Upper lobe of left lung (tissue), 6 donors: ENCODE data around the gene ZFR2. TPM values are rescaled to one million over a fixed set of nuclear protein-coding genes. Genes with fewer than 3 reads are reported as not detected.

Source experiments
- ATAC-seq, 2 donors: fragments of 200-7000 bp; cut with Tn5 transposase; one replicate each; pipeline ENCODE4 v1.9.1; 2022; ENCODE audit warnings: mild to moderate bottlenecking in 2 of 2, moderate library complexity in 2 of 2; ENCODE audit not compliant: low FRiP score in 2 of 2
- DNase-seq, 2 donors: peaks; one replicate each; pipeline ENCODE4 v3.0.0-alpha.2; 2019 to 2020
- H3K27ac ChIP-seq, 4 donors: fragments of 200-600 bp; sonication (generic); one replicate each; pipeline ENCODE4 v1.5.1; 2016 to 2019
- H3K27me3 ChIP-seq, 4 donors: fragments of 200-600 bp; sonication (generic); one replicate each; pipeline ENCODE4 v1.5.1; 2017 to 2019
- H3K36me3 ChIP-seq, 4 donors: fragments of 200-600 bp; sonication (generic); one replicate each; pipeline ENCODE4 v1.5.1; 2016 to 2019
- H3K4me1 ChIP-seq, 4 donors: fragments of 200-600 bp; sonication (generic); one replicate each; pipeline ENCODE4 v1.5.1; 2018 to 2019
- H3K4me3 ChIP-seq, 4 donors: fragments of 200-600 bp; sonication (generic); one replicate each; pipeline ENCODE4 v1.5.1; 2017 to 2019; ENCODE audit warnings: mild to moderate bottlenecking in 2 of 4, moderate library complexity in 1 of 4
- H3K9me3 ChIP-seq, 4 donors: fragments of 200-600 bp; sonication (generic); one replicate each; pipeline ENCODE4 v1.5.1; 2018 to 2019
- CTCF ChIP-seq, 6 experiments: fragments of 450-650 bp in 4 of 6; fragments of 200-600 bp in 2 of 6; sonication (generic) in 2 of 6; IDR thresholded peaks; one replicate each; pipeline ENCODE4 v1.5.1; 2016 to 2019; ENCODE audit warnings: antibody characterized with exemption in 6 of 6
- EP300 ChIP-seq, 4 donors: sonication (generic); formaldehyde crosslinking; IDR thresholded peaks; one replicate each; pipeline ENCODE4 v1.5.1; 2017; ENCODE audit warnings: antibody characterized with exemption in 4 of 4, control low read depth in 2 of 4
- POLR2A ChIP-seq, 4 donors: fragments of 450-650 bp; IDR thresholded peaks; one replicate each; pipeline ENCODE4 v1.5.1; 2016 to 2017; ENCODE audit warnings: antibody characterized with exemption in 4 of 4, mild to moderate bottlenecking in 2 of 4
- POLR2AphosphoS5 ChIP-seq, 2 donors: sonication (generic); formaldehyde crosslinking; IDR thresholded peaks; one replicate each; pipeline ENCODE4 v1.5.1; 2017; ENCODE audit warnings: antibody characterized with exemption in 2 of 2
- WGBS, 2 donors: methylation state at CpG; one replicate each; pipeline ENCODE4 v1.1.5; 2017 to 2018; 5-methylcytosine and 5-hydroxymethylcytosine counted together
- total RNA-seq, 6 donors: library from RNA; depleted of rRNA in 4 of 6; stranded (reverse); fragments of >200 nt in 4 of 6; gene quantifications; one replicate each; pipeline versions ENCODE4 v1.1.0 to v1.2.1, GENCODE V29; 2016 to 2021
- donor health status: DM: no; HTN: no; CAD: no; lungs with moderate emphysema.
- donor health status: DM: no; HTN: yes; CAD: no; lungs with severe emphysema.

Gene ZFR2
- total RNA-seq, 6 donors from 2014 or later, result 0.11 to 4.2 (median 0.30) TPM; not detected in 3

DNA sequence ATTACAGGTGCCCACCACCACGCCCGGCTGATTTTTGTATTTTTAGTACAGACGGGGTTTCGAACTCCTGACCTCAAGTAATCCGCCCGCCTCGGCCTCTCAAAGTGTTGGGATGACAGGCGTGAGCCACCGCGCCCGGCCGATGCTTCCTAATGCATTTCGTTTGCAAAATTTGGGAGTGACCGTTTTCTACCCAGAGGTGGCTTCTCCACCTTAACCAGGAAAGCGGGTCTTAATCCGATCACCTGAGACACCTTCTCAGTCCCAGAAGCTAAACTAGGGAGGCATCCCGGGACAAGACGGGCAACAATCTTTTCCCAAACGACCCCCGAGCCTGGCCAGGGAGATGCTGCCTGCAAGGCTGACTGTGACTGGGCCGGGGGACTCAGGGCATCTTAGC is 67.8 kb downstream of the ZFR2 start:
- Histone ChIP-seq H3K4me3 (peak overlapping the region in 3 of 4 donors; percentile 29 to 36 (median 29)), H3K27ac (peak overlapping the region in 1 of 4 donors; percentile 22), H3K4me1 (peaks cover 10 to 24% (median 15%) of the 10 kb centered on the region in 4 donors), H3K36me3 (no peaks in the 10 kb centered on the region), H3K27me3 (peaks cover 0 to 14% (median 5%) of the 10 kb centered on the region in 4 donors), H3K9me3 (peaks cover 0 to 6% (median 3%) of the 10 kb centered on the region in 4 donors)
- no peak for DNase-seq
- no peak for ATAC-seq
- TF ChIP-seq POLR2A (IDR thresholded peaks at IDR 0.05) (no peak), CTCF (IDR thresholded peaks at IDR 0.05) (no peak), EP300 (IDR thresholded peaks at IDR 0.05) (no peak), POLR2AphosphoS5 (IDR thresholded peaks at IDR 0.05) (no peak)
- WGBS, 2 donors, result 44 to 59% methylated on average over 17 of the region's 21 CpGs

- no peak overlapping the region for H3K4me3 ChIP-seq
- H3K9me3 ChIP-seq, result peaks cover 0 to 7% (median 3%) of the 10 kb centered on the region in 4 donors
- peaks cover 10 to 24% (median 15%) of the 10 kb centered on the region in 4 donors for H3K4me1 ChIP-seq
- 61 to 66% methylated on average over 6 of the region's 6 CpGs for WGBS, 2 donors
- H3K27ac ChIP-seq, result no peak overlapping the region
- no peak for ATAC-seq
- TF ChIP-seq POLR2A (IDR thresholded peaks at IDR 0.05), result no peak
- TF ChIP-seq EP300 (IDR thresholded peaks at IDR 0.05), result no peak
- TF ChIP-seq CTCF (IDR thresholded peaks at IDR 0.05), result no peak
- no peak for TF ChIP-seq POLR2AphosphoS5 (IDR thresholded peaks at IDR 0.05)
- peaks cover 0 to 14% (median 5%) of the 10 kb centered on the region in 4 donors for H3K27me3 ChIP-seq
- H3K36me3 ChIP-seq, result no peaks in the 10 kb centered on the region
- DNase-seq, result no peak
Measured at GRCh38 chr19:3798137-3798536, 70.7 kb downstream of the ZFR2 start.

DNA sequence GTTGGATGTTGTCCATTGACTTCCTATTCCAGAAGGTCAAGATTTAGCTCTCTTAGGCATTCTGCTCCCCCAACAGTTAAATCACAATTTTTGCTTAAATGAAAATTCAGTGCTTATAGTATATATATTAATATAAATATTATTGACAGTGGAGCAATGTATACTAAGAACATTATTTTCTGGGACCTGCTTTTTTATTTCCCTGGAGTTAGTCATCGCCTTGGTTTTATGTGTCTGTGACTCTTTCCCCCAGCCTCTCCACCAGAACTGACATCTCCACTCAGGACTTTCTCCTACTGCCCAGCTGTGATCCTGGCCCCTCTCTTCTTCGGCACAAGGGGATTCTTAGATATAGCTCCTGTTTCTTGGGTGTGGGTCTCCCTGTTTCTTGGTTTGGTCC is 72.5 kb downstream of the ZFR2 start:
- peaks cover 4 to 15% (median 8%) of the 10 kb centered on the region in 4 donors for H3K4me1 ChIP-seq
- no peak overlapping the region for H3K4me3 ChIP-seq

GRCh38 chr19:3793799-3794198 is 75.0 kb downstream of the ZFR2 start:
- Histone ChIP-seq H3K27me3 (no peaks in the 10 kb centered on the region), H3K4me3 (no peak overlapping the region), H3K4me1 (no peaks in the 10 kb centered on the region), H3K9me3 (peaks cover 0 to 7% (median 3%) of the 10 kb centered on the region in 4 donors), H3K36me3 (no peaks in the 10 kb centered on the region), H3K27ac (no peak overlapping the region)
- ATAC-seq, result no peak
- TF ChIP-seq CTCF (IDR thresholded peaks at IDR 0.05) (no peak), POLR2AphosphoS5 (IDR thresholded peaks at IDR 0.05) (no peak), EP300 (IDR thresholded peaks at IDR 0.05) (no peak), POLR2A (IDR thresholded peaks at IDR 0.05) (no peak)
- DNase-seq, result no peak
- 82 to 96% methylated on average over 3 of the region's 3 CpGs for WGBS, 2 donors

More for the DNA sequence above, 72.5 kb downstream of the ZFR2 start:
- 90 to 92% methylated on average over 2 of the region's 2 CpGs for WGBS, 2 donors
- TF ChIP-seq CTCF (IDR thresholded peaks at IDR 0.05) (no peak), POLR2A (IDR thresholded peaks at IDR 0.05) (no peak), EP300 (IDR thresholded peaks at IDR 0.05) (no peak), POLR2AphosphoS5 (IDR thresholded peaks at IDR 0.05) (no peak)
- H3K36me3 ChIP-seq, result no peaks in the 10 kb centered on the region
- ATAC-seq (no peak), DNase-seq (no peak)
- H3K9me3 ChIP-seq, result peaks cover 0 to 7% (median 3%) of the 10 kb centered on the region in 4 donors
- H3K27me3 ChIP-seq, result peaks cover 0 to 5% (median 1%) of the 10 kb centered on the region in 4 donors
- H3K27ac ChIP-seq, result no peak overlapping the region

- no peaks in the 10 kb centered on the region for H3K27me3 ChIP-seq
- ATAC-seq, result no peak
- DNase-seq, result no peak
- H3K4me1 ChIP-seq, result no peaks in the 10 kb centered on the region
- peaks cover 0 to 7% (median 3%) of the 10 kb centered on the region in 4 donors for H3K9me3 ChIP-seq
- no peak overlapping the region for H3K4me3 ChIP-seq
- H3K27ac ChIP-seq, result no peak overlapping the region
- H3K36me3 ChIP-seq, result no peaks in the 10 kb centered on the region
- no peak for TF ChIP-seq EP300 (IDR thresholded peaks at IDR 0.05)
- no peak for TF ChIP-seq POLR2A (IDR thresholded peaks at IDR 0.05)
- no peak for TF ChIP-seq CTCF (IDR thresholded peaks at IDR 0.05)
- TF ChIP-seq POLR2AphosphoS5 (IDR thresholded peaks at IDR 0.05), result no peak
- 78 to 79% methylated on average over 3 of the region's 3 CpGs for WGBS, 2 donors
Measured at GRCh38 chr19:3792114-3792513, 76.7 kb downstream of the ZFR2 start.
